Measurements from ENCODE around the gene TLR9.

TLR9 gene

GRCh38 chr3:52171514-52172261 lies 53.8 kb downstream of the TLR9 start:
- no peak for DNase-seq
